Stimulated activated CD4-positive, alpha-beta T cell treated with anti-CD3 and anti-CD28 coated beads, Interleukin-12 subunit alpha, Interleukin-12 subunit beta, amount 100 ng/mL, for 48 hours (primary cell): ENCODE results near the gene UNC79.

Experiments used
- DNase-seq, 3 donors: peaks; one replicate each; pipeline ENCODE4 v3.0.0-alpha.2; 2020; ENCODE audit warnings: low read depth in 2 of 3, low spot score in 1 of 3

Gene UNC79

GRCh38 chr14:93655078-93655750 lies 224.5 kb downstream of the UNC79 start:
- peak in 1 of 3 donors; percentile 22 for DNase-seq

DNA sequence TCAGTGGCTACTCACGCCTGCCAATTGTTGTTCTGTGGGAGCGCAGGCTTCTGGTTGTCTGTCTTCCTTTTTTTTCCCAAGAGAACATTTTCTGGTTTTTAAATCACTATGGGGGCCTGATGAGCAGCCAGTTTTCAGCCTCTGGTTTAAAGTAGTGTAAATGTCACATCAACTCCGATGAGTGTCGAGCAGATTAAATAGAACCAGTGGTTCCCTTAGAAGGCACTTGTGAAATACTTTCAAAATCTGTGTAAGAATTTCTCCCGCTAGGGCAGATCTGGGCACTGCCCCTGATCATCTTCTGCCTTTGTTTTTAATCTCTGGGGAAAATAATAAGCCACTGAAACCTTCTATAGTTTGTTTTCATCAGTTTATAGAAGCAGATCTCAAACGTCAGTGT lies 227.1 kb downstream of the UNC79 start:
- DNase-seq, result no peak

DNA sequence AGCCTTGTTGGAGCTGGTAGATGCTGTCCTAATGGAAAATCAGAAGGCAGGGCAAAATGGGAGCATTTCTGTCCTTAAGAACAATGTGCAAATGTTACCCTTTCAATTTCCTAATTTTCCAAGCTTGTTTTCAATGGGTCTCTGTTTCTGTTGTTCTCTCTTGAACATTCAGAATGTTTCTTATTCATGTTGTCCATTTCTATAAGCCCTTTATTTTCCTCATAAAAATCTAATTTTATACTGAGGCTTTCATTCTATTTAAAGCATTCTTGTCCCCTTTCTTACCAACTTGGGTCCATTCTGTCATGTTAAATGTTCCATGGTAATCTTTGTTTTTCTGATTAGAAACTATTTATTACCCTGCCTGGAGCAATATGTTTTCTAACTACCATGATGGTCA lies 232.6 kb downstream of the UNC79 start:
- DNase-seq, result no peak

- DNase-seq, result no peak
These were observed 234.4 kb downstream of the UNC79 start for GRCh38 chr14:93665169-93665568.

- no peak for DNase-seq
These were observed 238.9 kb downstream of the UNC79 start for GRCh38 chr14:93669632-93670031.

DNA sequence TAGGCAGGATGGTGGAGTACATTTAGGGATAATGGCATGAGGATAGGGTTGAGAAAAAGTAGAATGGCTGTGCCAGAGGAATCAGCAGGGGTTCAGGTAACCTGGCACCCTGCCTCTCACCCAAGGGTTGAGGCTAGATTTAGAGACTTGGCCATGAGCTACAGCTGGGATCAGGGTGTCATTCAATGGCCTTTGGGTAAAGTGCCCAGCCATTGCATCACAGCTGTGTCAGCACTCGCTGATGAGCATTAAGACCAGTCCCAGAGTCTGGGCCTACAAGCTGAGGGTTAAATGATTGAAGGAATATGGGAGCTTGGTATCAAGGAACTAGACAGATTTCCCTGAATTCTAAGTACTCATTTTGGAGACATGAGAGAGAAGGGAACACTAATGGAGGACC lies 243.6 kb downstream of the UNC79 start:
- no peak for DNase-seq

- DNase-seq, result no peak
These were observed 244.9 kb downstream of the UNC79 start for GRCh38 chr14:93675651-93676050.

GRCh38 chr14:93676416-93676958 lies 245.7 kb downstream of the UNC79 start:
- no peak for DNase-seq

DNA sequence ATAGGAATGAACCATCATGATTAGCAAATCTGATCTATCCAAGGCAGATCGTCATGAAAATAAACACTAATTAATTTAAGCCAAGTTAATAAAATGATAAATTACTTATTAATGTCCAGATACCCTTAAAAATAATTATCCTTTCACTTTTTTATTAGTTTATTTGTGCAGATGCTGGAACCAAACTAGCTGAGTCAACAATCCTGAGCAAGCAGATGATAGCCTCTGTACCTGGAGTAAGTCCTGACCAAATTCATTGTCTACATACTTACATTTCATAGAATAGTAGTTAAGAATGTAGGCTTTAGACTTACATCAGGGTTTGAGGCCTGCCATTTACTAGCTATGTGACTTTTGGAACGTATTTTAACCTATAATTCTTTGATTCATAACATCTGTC lies 251.7 kb downstream of the UNC79 start:
- no peak for DNase-seq

DNA sequence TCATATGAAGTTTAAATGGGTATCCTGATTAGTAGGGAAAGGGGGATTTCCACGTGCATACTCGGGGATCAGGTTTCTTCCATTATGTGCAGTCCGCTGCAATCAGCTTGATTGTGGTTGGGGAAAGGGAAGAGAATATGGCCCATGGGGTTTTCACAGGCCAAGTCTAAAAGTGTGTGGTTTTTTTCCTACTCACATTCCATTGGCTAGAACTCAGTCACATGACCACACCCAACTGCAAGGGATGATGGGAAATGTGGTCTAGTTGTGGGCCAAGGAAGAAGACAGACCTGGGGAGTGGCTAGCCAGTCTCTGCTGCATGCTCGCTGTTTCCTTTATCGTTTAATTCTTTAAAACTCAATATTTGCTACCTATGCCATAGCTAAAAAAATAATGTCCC lies 252.5 kb downstream of the UNC79 start:
- DNase-seq, result no peak

- no peak for DNase-seq
These were observed 254.6 kb downstream of the UNC79 start for GRCh38 chr14:93685121-93685895.

GRCh38 chr14:93686268-93686667 lies 255.5 kb downstream of the UNC79 start:
- no peak for DNase-seq

DNA sequence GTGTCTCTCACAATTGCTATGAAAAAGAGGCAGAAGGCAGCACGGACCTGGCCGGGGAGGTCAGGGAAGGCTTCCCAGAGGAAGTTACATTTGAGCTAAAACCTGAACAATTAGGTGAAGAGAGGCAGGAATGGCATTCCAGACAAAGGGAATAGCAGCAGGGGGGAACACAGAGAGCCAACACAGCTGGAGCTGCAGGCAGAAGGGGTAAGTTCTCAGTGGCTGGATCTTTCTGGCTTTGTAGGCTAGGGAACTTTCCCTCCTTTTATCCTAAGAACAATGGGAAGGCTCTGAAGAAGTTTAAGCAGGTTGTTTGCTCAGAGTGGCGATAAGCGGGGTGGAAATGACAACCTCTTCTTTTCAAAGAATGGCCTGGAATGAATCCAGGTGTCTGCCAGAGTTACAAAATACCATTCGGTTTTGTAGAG lies 257.5 kb downstream of the UNC79 start:
- DNase-seq, result no peak

DNA sequence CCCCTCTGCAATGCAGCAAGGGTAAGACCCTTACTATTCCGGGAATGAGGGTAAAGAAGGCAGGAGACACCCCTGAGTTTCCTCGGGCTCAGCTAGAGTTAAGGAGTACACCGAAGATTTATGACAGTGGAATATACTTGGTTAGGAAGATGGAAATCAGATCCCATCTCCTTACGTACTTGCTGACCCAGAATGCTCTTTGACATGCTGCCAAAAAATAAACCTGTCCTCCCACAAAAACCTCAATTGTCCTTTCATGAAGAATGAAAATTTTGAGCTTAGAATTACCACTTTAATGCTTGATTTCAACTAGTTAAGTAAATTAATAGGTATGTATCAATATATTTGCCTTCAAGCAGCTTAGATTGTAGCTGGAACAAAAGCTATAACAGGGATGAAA lies 258.1 kb downstream of the UNC79 start:
- DNase-seq, result no peak

GRCh38 chr14:93690146-93690545 lies 259.4 kb downstream of the UNC79 start:
- no peak for DNase-seq

DNA sequence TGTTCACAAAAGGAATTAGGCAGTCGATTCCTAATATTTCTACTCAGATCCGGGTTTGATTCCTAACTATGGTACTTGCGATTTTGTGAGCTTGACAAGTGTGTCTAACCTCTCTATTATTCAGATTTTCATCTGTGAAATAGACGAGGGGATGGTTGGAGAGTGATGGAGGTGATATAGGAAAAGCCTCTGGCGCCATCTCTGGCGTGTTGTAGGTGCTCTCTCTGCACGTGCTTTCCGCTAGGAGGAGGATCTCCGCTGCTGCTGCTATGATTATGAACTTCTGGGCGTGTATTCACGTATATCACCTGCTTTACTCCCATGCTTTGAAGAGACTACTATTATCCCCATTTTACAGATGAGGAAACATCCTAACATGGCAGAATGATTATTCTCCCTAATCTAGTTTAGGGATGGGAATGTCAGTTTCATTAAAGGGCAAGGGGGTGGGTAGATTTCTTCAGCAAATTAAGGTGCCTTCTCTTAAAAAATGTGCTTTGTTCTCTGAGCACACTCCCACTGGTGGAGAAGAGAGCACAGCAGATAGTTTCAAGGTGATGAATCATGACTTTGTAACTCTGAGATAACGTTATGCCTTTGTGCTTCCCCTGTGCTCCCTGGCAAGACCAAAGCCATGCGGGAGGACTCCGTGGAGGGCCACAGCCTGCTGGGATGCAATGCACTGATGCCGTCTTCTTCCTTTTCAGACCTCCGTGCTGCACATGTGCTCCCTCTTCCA lies 260.5 kb downstream of the UNC79 start:
- no peak for DNase-seq

GRCh38 chr14:93693914-93694313 lies 263.2 kb downstream of the UNC79 start:
- no peak for DNase-seq

GRCh38 chr14:93700928-93701327 lies 270.2 kb downstream of the UNC79 start:
- no peak for DNase-seq

- DNase-seq, result no peak
These were observed 270.8 kb downstream of the UNC79 start for GRCh38 chr14:93701562-93701961.

GRCh38 chr14:93702946-93703345 lies 272.2 kb downstream of the UNC79 start:
- DNase-seq, result no peak

DNA sequence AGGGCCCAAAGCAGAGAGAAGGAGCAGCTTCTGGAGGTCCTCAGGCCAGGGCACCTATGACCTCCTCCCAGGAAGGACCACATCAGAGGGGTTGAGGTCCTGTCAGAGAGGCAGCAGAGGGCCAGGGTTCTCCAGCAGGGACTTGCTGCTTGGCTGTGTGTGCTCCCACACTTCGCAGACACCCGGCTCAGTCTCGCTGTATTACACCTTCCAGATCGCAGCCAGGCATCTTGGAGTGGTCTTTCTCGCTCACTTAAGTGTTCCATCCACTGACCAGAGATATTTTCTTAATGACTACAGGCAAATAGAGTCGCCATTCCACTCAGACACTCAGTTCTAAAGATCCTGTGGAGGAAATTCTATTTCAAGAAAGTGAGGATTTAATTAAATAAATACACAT lies 273.2 kb downstream of the UNC79 start:
- no peak for DNase-seq
